ENCODE results near the gene KIF3B.

- TF ChIP-seq POLR2AphosphoS5 (IDR thresholded peaks at IDR 0.05) (no peak), CTCF (IDR thresholded peaks at IDR 0.05) (no peak), EP300 (IDR thresholded peaks at IDR 0.05) (no peak)
Observed at GRCh38 chr20:32241807-32242206, 35.6 kb upstream of the KIF3B start.
